K562 (cell line): ENCODE measurements around the gene VWA5B1. TPM values are rescaled to one million over a fixed set of nuclear protein-coding genes. Genes with fewer than 3 reads are reported as not detected.

Experiments used
- ATAC-seq: fragments of 200-7000 bp; cut with Tn5 transposase; 3 replicates; pipeline ENCODE4 v1.9.1; 2020; ENCODE audit warnings: moderate library complexity
- BruUV-seq: library from RNA; stranded (reverse); fragments of 400-500 nt; replicated peaks from 2 replicates; lab custom pipeline; 2021; lab: Mats Ljungman, UMichigan
- CTCF ChIA-PET: fragments of 300-600 bp; formaldehyde crosslinking; extraction: SDS; loops from one replicate; lab custom pipeline; 2021; ENCODE audit warnings: low intra/inter-chr PET ratio; lab: Yijun Ruan, JAX
- POLR2A ChIA-PET: fragments of 300-600, 350-650 bp; sonication (Branson Sonifier 250); formaldehyde crosslinking; extraction: SDS; loops from one replicate; lab custom pipeline; 2021; ENCODE audit warnings: antibody characterized with exemption, inconsistent platforms; lab: Yijun Ruan, JAX
- DNase-seq, 4 experiments: peaks; one replicate each; pipeline versions ENCODE4 v3.0.0 to v3.0.0-alpha.2; 2011 to 2018; ENCODE audit warnings: low spot score in 3 of 4, mixed read lengths in 3 of 4; ENCODE audit errors: extremely low read depth in 1 of 4
- FAIRE-seq: peaks from 2 replicates; lab custom pipeline; 2011; peaks lifted over from hg19 to GRCh38; lab: Jason Lieb, UNC
- H2AFZ ChIP-seq: 2 replicates; pipeline ENCODE4 v1.6.0; 2011; ENCODE audit warnings: low read depth, low read length, control low read depth, inconsistent platforms
- H3K27ac ChIP-seq: fragments of 200-600 bp; 3 replicates; pipeline ENCODE4 v1.8.0; 2011; ENCODE audit warnings: low read depth, mild to moderate bottlenecking, control low read depth, inconsistent platforms, low read length, moderate library complexity, mixed read lengths; ENCODE audit errors: extremely low read depth
- H3K27me3 ChIP-seq, 2 experiments: fragments of 300-600 bp in 1 of 2; 2 replicates in 1 of 2; 3 replicates in 1 of 2; pipeline versions ENCODE4 v1.6.0 to v1.8.0; 2011; ENCODE audit warnings: inconsistent platforms in 2 of 2, low read length in 2 of 2, mild to moderate bottlenecking in 1 of 2, mixed read lengths in 1 of 2, moderate library complexity in 1 of 2; ENCODE audit not compliant: control insufficient read depth in 2 of 2, insufficient read depth in 2 of 2
- H3K36me3 ChIP-seq: fragments of 300-600 bp; 3 replicates; pipeline ENCODE4 v1.8.0; 2011; ENCODE audit warnings: mild to moderate bottlenecking, low read length, inconsistent platforms; ENCODE audit not compliant: control insufficient read depth, insufficient read depth
- H3K4me1 ChIP-seq, 2 experiments: fragments of 200-600 bp in 1 of 2; replicated peaks in 1 of 2; 2 replicates in 1 of 2; 3 replicates in 1 of 2; pipeline versions ENCODE4 v1.5.1 to v1.8.0; 2011; ENCODE audit warnings: inconsistent platforms in 2 of 2, low read length in 2 of 2, mild to moderate bottlenecking in 1 of 2, mixed read lengths in 1 of 2, moderate library complexity in 1 of 2; ENCODE audit not compliant: control insufficient read depth in 2 of 2, insufficient read depth in 2 of 2
- H3K4me2 ChIP-seq: 2 replicates; pipeline ENCODE4 v1.6.1; 2011; ENCODE audit warnings: low read length, control low read depth, inconsistent platforms, mixed read lengths; ENCODE audit not compliant: insufficient read depth
- H3K4me3 ChIP-seq: fragments of 200-600 bp; sonication (generic), shearing (Covaris generic); 2 replicates; pipeline ENCODE4 v1.5.1; 2016; ENCODE audit warnings: control low read depth, inconsistent platforms
- H3K79me2 ChIP-seq: fragments of 200-600 bp; 3 replicates; pipeline ENCODE4 v1.8.0; 2011; ENCODE audit warnings: low read length, inconsistent platforms; ENCODE audit not compliant: control insufficient read depth, insufficient read depth
- H3K9ac ChIP-seq, 2 experiments: 2 replicates each; pipeline versions ENCODE4 v1.6.0 to v1.6.1; 2011; ENCODE audit warnings: low read depth in 2 of 2, low read length in 2 of 2, control low read depth in 1 of 2, inconsistent platforms in 1 of 2, mild to moderate bottlenecking in 1 of 2, mixed read lengths in 1 of 2; ENCODE audit not compliant: insufficient read depth in 1 of 2
- H3K9me1 ChIP-seq: one replicate; pipeline ENCODE4 v1.6.0; 2011; ENCODE audit warnings: inconsistent platforms, mild to moderate bottlenecking, low read length, moderate library complexity; ENCODE audit not compliant: control insufficient read depth, insufficient read depth
- H3K9me3 ChIP-seq: replicated peaks from 2 replicates; pipeline ENCODE4 v1.5.1; 2011; ENCODE audit warnings: low read depth, low read length, inconsistent platforms; ENCODE audit not compliant: control insufficient read depth, insufficient read depth
- H4K20me1 ChIP-seq: replicated peaks from 2 replicates; pipeline ENCODE4 v1.6.1; 2011; ENCODE audit warnings: low read length, inconsistent platforms, mixed read lengths; ENCODE audit not compliant: control insufficient read depth, insufficient read depth
- AFF1 ChIP-seq, 2 experiments: fragments of 450-650 bp; IDR thresholded peaks; 2 replicates each; pipeline ENCODE4 v1.6.1; 2018; ENCODE audit warnings: mild to moderate bottlenecking in 2 of 2, low read depth in 1 of 2; ENCODE audit not compliant: partially characterized antibody in 2 of 2
- BCOR ChIP-seq: fragments of 450-650 bp; IDR thresholded peaks from 2 replicates; pipeline ENCODE4 v1.6.1; 2016
- CBX3 ChIP-seq, 2 experiments: IDR thresholded peaks; 1 replicate in 1 of 2; 2 replicates in 1 of 2; pipeline ENCODE4 v1.6.1; 2012; ENCODE audit warnings: inconsistent platforms in 2 of 2, low read length in 2 of 2, borderline replicate concordance in 1 of 2, control low read depth in 1 of 2
- ELK3 ChIP-seq: fragments of 450-650 bp; formaldehyde crosslinking; IDR thresholded peaks from 2 replicates; pipeline ENCODE4 v1.4.0; 2020; ENCODE audit warnings: mild to moderate bottlenecking
- FOS ChIP-seq: IDR thresholded peaks from 3 replicates; pipeline ENCODE4 v1.6.1; 2011; ENCODE audit not compliant: insufficient read length; ENCODE audit errors: extremely low read depth
- HMG20A ChIP-seq: fragments of 450-650 bp; formaldehyde crosslinking; conservative IDR thresholded peaks from 2 replicates; pipeline ENCODE4 v1.4.0; 2020; ENCODE audit warnings: mild to moderate bottlenecking, mixed read lengths
- PHB ChIP-seq: fragments of 250-450 bp; sonication (Bioruptor Pico); IDR thresholded peaks from 2 replicates; pipeline ENCODE4 v1.5.0; 2021
- SRSF7 ChIP-seq: fragments of 200-400 bp; formaldehyde crosslinking; optimal IDR thresholded peaks from 2 replicates; pipeline ENCODE3; 2017; ENCODE audit warnings: mild to moderate bottlenecking, low read depth, low read length
- STAG1 ChIP-seq: sonication (generic); formaldehyde crosslinking; IDR thresholded peaks from 2 replicates; pipeline ENCODE4 v1.5.0; 2020; ENCODE audit warnings: missing genetic modification reagents, borderline replicate concordance
- ZKSCAN1 ChIP-seq: fragments of 150-350 bp; IDR thresholded peaks from 2 replicates; pipeline ENCODE4 v1.6.1; 2016; ENCODE audit warnings: low read depth, low read length
- ZNF3 ChIP-seq: fragments of 250-450 bp; sonication (Bioruptor Pico); IDR thresholded peaks from 2 replicates; pipeline ENCODE4 v1.5.0; 2021; ENCODE audit warnings: mild to moderate bottlenecking, moderate library complexity
- ZNF41 ChIP-seq: fragments of 250-450 bp; sonication (Bioruptor Pico); conservative IDR thresholded peaks from 2 replicates; pipeline ENCODE4 v1.4.0; 2020; ENCODE audit warnings: mild to moderate bottlenecking
- ZNF75A ChIP-seq: fragments of 450-650 bp; formaldehyde crosslinking; IDR thresholded peaks from 2 replicates; pipeline ENCODE4 v1.4.0; 2020; ENCODE audit warnings: mild to moderate bottlenecking
- WGBS: fragments of 100-300 bp; shearing (Covaris generic); methylation state at CpG from one replicate; pipeline ENCODE4 v1.1.6; 2016; ENCODE audit warnings: low coverage, mixed read lengths; ENCODE audit not compliant: insufficient coverage; ENCODE audit errors: missing lambda C conversion rate; 5-methylcytosine and 5-hydroxymethylcytosine counted together
- in situ Hi-C: fragments of 300-500 bp; cut with MboI; formaldehyde crosslinking; loops from 4 replicates; pipeline ENCODE4 v1.15.0; 2018; ENCODE audit warnings: inconsistent platforms, mixed read lengths
- intact Hi-C: fragments of 100-400 bp; cut with micrococcal nuclease; formaldehyde crosslinking; loops from 2 replicates; pipeline ENCODE4 v1.14.2; 2022
- polyA plus RNA-seq, 8 experiments: library from polyadenylated mRNA; depleted of rRNA in 4 of 8; stranded (reverse) in 5 of 8; unstranded in 3 of 8; fragments of >200 nt; fragmentation: Nextera tagmentation in 2 of 8; fragmentation: Illumina TruSeq in 1 of 8; extraction: Ambion mirVana in 2 of 8; extraction: Trizol in 1 of 8; gene quantifications; 2 replicates each; pipeline versions ENCODE4 v1.2.1 to v1.2.3, GENCODE V29; 2011 to 2014; ENCODE audit warnings: inconsistent platforms in 1 of 8, missing spikeins in 1 of 8
- total RNA-seq, 7 experiments: library from RNA; depleted of rRNA in 6 of 7; stranded (reverse); fragments of >200 nt in 6 of 7; fragmentation: Illumina TruSeq in 2 of 7; extraction: Trizol in 2 of 7; gene quantifications; 2 replicates each; pipeline versions ENCODE4 v1.2.1 to v1.2.3, GENCODE V29; 2011 to 2021; ENCODE audit warnings: low replicate concordance in 1 of 7

The VWA5B1 gene
- total and polyA plus RNA-seq, 9 of the 15 experiments (the other 6 are each of a cell fraction or from before 2014, with no cell fraction given) = not detected

GRCh38 chr1:20366056-20366462 is 75.4 kb downstream of the VWA5B1 start (continued):
- TF ChIP-seq ELK3 (CRISPR knock-in tag) (no peak), FOS (no peak), PHB (CRISPR knock-in tag) (no peak), BCOR (no peak), CBX3 (IDR thresholded peaks at IDR 0.05; ENCODE audit: borderline replicate concordance in 1 of 2, low read length in 2 of 2) (no peak), HMG20A (CRISPR knock-in tag) (no peak)

GRCh38 chr1:20366463-20367115 is 75.9 kb downstream of the VWA5B1 start:
- Histone ChIP-seq H4K20me1 (no peaks in the 10 kb centered on the region; the same call in 1 of the 2 replicates), H2AFZ (no peak overlapping the region), H3K9ac (no peak overlapping the region), H3K4me2 (no peak overlapping the region), H3K9me3 (no peaks in the 10 kb centered on the region), H3K27ac (no peak overlapping the region), H3K79me2 (no peaks in the 10 kb centered on the region), H3K27me3 (peaks cover 22 to 55% of the 10 kb centered on the region in 2 experiments), H3K4me3 (no peak overlapping the region), H3K4me1 (peaks cover 0 to 10% of the 10 kb centered on the region in 2 experiments; a peak in 1 of 5 replicates), H3K36me3 (no peaks in the 10 kb centered on the region), H3K9me1 (no peaks in the 10 kb centered on the region)
- no TSS peak for BruUV-seq
- FAIRE-seq (no peak), DNase-seq (no peak), ATAC-seq (no peak)
- in situ Hi-C loops (no loop called here), intact Hi-C loops (no loop called here)
- ChIA-PET CTCF (no interaction called here), POLR2A (no interaction called here)
- 36% methylated on average over 48 of the region's 70 CpGs for WGBS
- TF ChIP-seq SRSF7 = no peak
- no peak for TF ChIP-seq STAG1
- no peak for TF ChIP-seq ZNF3 (CRISPR knock-in tag)
- TF ChIP-seq AFF1 (IDR thresholded peaks at IDR 0.05; ENCODE audit: low read depth in 1 of 2, partially characterized antibody in 2 of 2) = no peak
- no peak for TF ChIP-seq ZNF41 (CRISPR knock-in tag)
- no peak for TF ChIP-seq ZKSCAN1
- no peak for TF ChIP-seq ZNF75A
